Left ventricle myocardium inferior (tissue), 1 donor: ENCODE results near the gene OR13C3. TPM values are rescaled to one million over a fixed set of nuclear protein-coding genes. Genes with fewer than 3 reads are reported as not detected.

Experiments
- DNase-seq: peaks from one replicate; pipeline ENCODE4 v3.0.0-alpha.2; 2020
- H3K27ac ChIP-seq: fragments of 200-600 bp; replicated peaks from 2 replicates; pipeline ENCODE4 v1.8.0; 2021
- H3K27me3 ChIP-seq: fragments of 200-600 bp; 2 replicates; pipeline ENCODE4 v1.8.0; 2021; ENCODE audit warnings: low read depth
- H3K36me3 ChIP-seq: fragments of 200-600 bp; 2 replicates; pipeline ENCODE4 v1.8.0; 2021
- H3K4me1 ChIP-seq: fragments of 200-600 bp; 2 replicates; pipeline ENCODE4 v1.8.0; 2021
- H3K4me3 ChIP-seq: fragments of 200-600 bp; 2 replicates; pipeline ENCODE4 v1.8.0; 2021; ENCODE audit warnings: mild to moderate bottlenecking, moderate library complexity
- H3K9me3 ChIP-seq: fragments of 200-600 bp; replicated peaks from 2 replicates; pipeline ENCODE4 v1.8.0; 2021
- CTCF ChIP-seq: fragments of 200-600 bp; IDR thresholded peaks from 2 replicates; pipeline ENCODE4 v1.8.0; 2021; ENCODE audit warnings: antibody characterized with exemption, mild to moderate bottlenecking, borderline replicate concordance
- intact Hi-C: fragments of 100-400 bp; cut with micrococcal nuclease; formaldehyde crosslinking; loops from one replicate; pipeline ENCODE4 v1.11.0; 2022
- total RNA-seq: library from RNA; stranded (reverse); fragmentation: NEBNext Ultra II Directional; extraction: Animal tissue kit (Norgen Biotek cat#: 25700); gene quantifications from one replicate; pipeline ENCODE4 v1.2.1, GENCODE V29; 2021
- donor health status: DM: no; HTN: yes; CAD: no; lungs with severe emphysema.

The OR13C3 gene
- total RNA-seq, 1 donor from 2014 or later = not detected

- Histone ChIP-seq H3K36me3 (no peaks in the 10 kb centered on the region), H3K4me1 (no peaks in the 10 kb centered on the region), H3K27ac (no peak overlapping the region), H3K9me3 (peaks cover 8% of the 10 kb centered on the region), H3K4me3 (no peak overlapping the region), H3K27me3 (no peaks in the 10 kb centered on the region)
- no peak for TF ChIP-seq CTCF
- DNase-seq = no peak
- intact Hi-C loops = no loop called here
Observed at GRCh38 chr9:104564358-104564757, 27.7 kb upstream of the OR13C3 start.

- intact Hi-C loops = no loop called here
- no peak for TF ChIP-seq CTCF
- no peak overlapping the region for H3K27ac ChIP-seq
- peaks cover 21% of the 10 kb centered on the region for H3K9me3 ChIP-seq
- H3K27me3 ChIP-seq = no peaks in the 10 kb centered on the region
- no peak overlapping the region for H3K4me3 ChIP-seq
- H3K4me1 ChIP-seq = no peaks in the 10 kb centered on the region
- no peak for DNase-seq
- H3K36me3 ChIP-seq = no peaks in the 10 kb centered on the region
Observed at GRCh38 chr9:104556830-104557634, 20.4 kb upstream of the OR13C3 start.

- intact Hi-C loops = no loop called here
- Histone ChIP-seq H3K4me1 (no peaks in the 10 kb centered on the region), H3K27ac (no peak overlapping the region), H3K9me3 (peaks cover 21% of the 10 kb centered on the region), H3K27me3 (no peaks in the 10 kb centered on the region), H3K36me3 (no peaks in the 10 kb centered on the region), H3K4me3 (no peak overlapping the region)
- no peak for TF ChIP-seq CTCF
- no peak for DNase-seq
Observed at GRCh38 chr9:104555521-104555920, 18.9 kb upstream of the OR13C3 start.

- no peak for TF ChIP-seq CTCF
- intact Hi-C loops = no loop called here
- H3K4me3 ChIP-seq = no peak overlapping the region
- H3K9me3 ChIP-seq = peaks cover 3% of the 10 kb centered on the region
- H3K27ac ChIP-seq = no peak overlapping the region
- no peaks in the 10 kb centered on the region for H3K27me3 ChIP-seq
- H3K4me1 ChIP-seq = no peaks in the 10 kb centered on the region
- DNase-seq = no peak
- H3K36me3 ChIP-seq = no peaks in the 10 kb centered on the region
Observed at GRCh38 chr9:104553261-104553660, 16.6 kb upstream of the OR13C3 start.

- Histone ChIP-seq H3K27ac (no peak overlapping the region), H3K27me3 (no peaks in the 10 kb centered on the region), H3K36me3 (no peaks in the 10 kb centered on the region), H3K4me3 (no peak overlapping the region), H3K9me3 (no peaks in the 10 kb centered on the region), H3K4me1 (no peaks in the 10 kb centered on the region)
- no peak for DNase-seq
- no peak for TF ChIP-seq CTCF
- intact Hi-C loops = no loop called here
Observed at GRCh38 chr9:104544644-104545043, 8.0 kb upstream of the OR13C3 start.
